DND-41 (cell line): ENCODE data around the gene ENSA.

Experiments used
- EZH2 ChIP-seq: IDR thresholded peaks from 3 replicates; pipeline ENCODE4 v1.6.1; 2012; ENCODE audit warnings: borderline replicate concordance, low read depth, mild to moderate bottlenecking, moderate library complexity, low read length, inconsistent platforms; ENCODE audit not compliant: severe bottlenecking
- TF ChIP-seq, protein P1 (sequence below): IDR thresholded peaks from 2 replicates; pipeline ENCODE4 v1.5.1; 2012; ENCODE audit warnings: borderline replicate concordance, low read length, moderate library complexity, mild to moderate bottlenecking; ENCODE audit not compliant: poor library complexity, severe bottlenecking; ENCODE audit errors: extremely low read depth

DNA sequence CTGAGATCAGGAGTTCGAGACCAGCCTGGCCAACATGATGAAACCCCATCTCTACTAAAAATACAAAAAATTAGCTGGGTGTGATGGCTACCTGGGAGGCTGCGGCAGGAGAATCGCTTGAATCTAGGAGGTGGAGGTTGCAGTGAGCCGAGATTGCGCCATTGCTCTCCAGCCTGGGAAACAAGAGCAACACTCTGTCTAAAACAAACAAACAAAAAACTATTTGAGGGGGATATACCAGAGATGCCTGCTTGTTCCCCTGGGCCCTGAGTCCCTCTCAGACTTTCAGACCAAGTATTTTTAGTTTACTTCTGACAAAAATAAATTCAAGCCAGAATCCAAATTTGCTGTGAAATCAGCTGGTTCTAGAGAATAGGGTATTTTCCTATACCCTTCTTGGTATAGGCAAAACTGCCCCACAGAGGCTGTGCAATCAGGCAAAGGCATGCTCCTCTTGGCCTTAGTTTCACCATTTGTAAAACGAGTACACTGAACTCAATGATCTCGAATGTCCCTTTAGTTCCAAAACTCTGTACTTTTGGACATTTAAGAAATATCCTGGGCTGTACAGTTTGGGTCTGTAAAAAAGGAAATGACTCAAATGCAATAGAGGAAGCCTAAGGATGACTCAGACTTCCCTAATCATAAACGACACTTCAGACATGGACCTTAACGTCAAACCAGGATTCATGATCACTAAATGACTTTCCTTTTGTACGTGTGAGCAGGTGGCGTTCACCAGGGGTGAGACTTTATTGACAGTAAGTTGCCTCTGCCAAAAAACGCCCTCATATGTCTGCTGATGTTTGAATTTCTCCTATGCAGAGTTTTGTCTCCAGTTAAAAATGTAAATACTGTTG, 16.1 kb downstream of the ENSA start:
- TF ChIP-seq, protein P1, sequence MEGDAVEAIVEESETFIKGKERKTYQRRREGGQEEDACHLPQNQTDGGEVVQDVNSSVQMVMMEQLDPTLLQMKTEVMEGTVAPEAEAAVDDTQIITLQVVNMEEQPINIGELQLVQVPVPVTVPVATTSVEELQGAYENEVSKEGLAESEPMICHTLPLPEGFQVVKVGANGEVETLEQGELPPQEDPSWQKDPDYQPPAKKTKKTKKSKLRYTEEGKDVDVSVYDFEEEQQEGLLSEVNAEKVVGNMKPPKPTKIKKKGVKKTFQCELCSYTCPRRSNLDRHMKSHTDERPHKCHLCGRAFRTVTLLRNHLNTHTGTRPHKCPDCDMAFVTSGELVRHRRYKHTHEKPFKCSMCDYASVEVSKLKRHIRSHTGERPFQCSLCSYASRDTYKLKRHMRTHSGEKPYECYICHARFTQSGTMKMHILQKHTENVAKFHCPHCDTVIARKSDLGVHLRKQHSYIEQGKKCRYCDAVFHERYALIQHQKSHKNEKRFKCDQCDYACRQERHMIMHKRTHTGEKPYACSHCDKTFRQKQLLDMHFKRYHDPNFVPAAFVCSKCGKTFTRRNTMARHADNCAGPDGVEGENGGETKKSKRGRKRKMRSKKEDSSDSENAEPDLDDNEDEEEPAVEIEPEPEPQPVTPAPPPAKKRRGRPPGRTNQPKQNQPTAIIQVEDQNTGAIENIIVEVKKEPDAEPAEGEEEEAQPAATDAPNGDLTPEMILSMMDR, result no peak
- TF ChIP-seq EZH2, result no peak
